Measurements from ENCODE around the gene FYB2. TPM values are rescaled to one million over a fixed set of nuclear protein-coding genes. Genes with fewer than 3 reads are reported as not detected.

Gene FYB2
- total RNA-seq, 1 experiment from 2014 or later = not detected

DNA sequence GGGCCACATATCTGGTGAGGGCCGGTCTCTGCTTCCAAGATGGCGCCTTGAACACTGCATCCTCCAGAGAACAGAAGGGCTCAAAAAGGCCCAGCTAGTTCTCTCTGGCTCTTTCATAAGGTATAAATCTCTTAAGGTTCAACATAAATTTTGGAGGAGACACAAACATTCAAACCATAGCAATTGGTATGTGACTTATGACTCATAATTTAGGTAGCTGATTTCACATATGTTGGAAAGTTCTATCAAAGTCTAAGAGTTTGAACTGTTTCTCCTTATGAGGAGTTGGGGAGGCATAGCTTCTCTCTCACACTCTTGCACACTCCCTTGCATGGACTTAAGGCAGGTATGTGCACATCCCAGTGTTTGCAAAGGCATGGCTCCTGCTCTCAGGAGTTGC, 5.1 kb upstream of the FYB2 start:
- ChIA-PET CTCF (no interaction called here), POLR2A (no interaction called here), RAD21 (ENCODE audit: low non-redundant PET in 1 of 2, low total read pairs in 2 of 2, uncharacterized antibody in 2 of 2, unreplicated experiment in 2 of 2) (no interaction called here)
- H3K79me2 ChIP-seq (ENCODE audit: insufficient read depth, low read length) = no peaks in the 10 kb centered on the region
- H3K9ac ChIP-seq (ENCODE audit: low read length) = no peak overlapping the region
- no peak overlapping the region for H3K4me2 ChIP-seq (ENCODE audit: low read length)
- no peaks in the 10 kb centered on the region for H4K20me1 ChIP-seq (ENCODE audit: insufficient read depth)
- no peaks in the 10 kb centered on the region for H3K9me2 ChIP-seq (ENCODE audit: insufficient read depth)
- H3K9me3 ChIP-seq (ENCODE audit: control insufficient read depth in 1 of 2, insufficient read depth in 1 of 2, low read depth in 1 of 2, low read length in 2 of 2) = no peaks in the 10 kb centered on the region
- no peak overlapping the region for H3K4me3 ChIP-seq (replicated peaks in 1 of 2; ENCODE audit: low read depth in 1 of 2, low read length in 2 of 2)
- TF ChIP-seq POLR2A (IDR thresholded peaks at IDR 0.05; ENCODE audit: borderline replicate concordance, extremely low read depth, insufficient read depth, insufficient read length) (no peak), SRF (IDR thresholded peaks at IDR 0.05; ENCODE audit: low read depth) (no peak), SP1 (IDR thresholded peaks at IDR 0.05; ENCODE audit: low read depth) (no peak), ELF1 (IDR thresholded peaks at IDR 0.05; ENCODE audit: borderline replicate concordance, low read depth) (no peak), EZH2phosphoT487 (IDR thresholded peaks at IDR 0.05; ENCODE audit: borderline replicate concordance) (no peak), ZNF274 (IDR thresholded peaks at IDR 0.05; ENCODE audit: low read depth, low read length) (no peak), EGR1 (IDR thresholded peaks at IDR 0.05; ENCODE audit: low read depth) (no peak), SIN3A (IDR thresholded peaks at IDR 0.05; ENCODE audit: low read depth) (no peak), CEBPB (IDR thresholded peaks at IDR 0.05; ENCODE audit: low read depth) (no peak), FOSL1 (IDR thresholded peaks at IDR 0.05; ENCODE audit: low read depth) (no peak)
- TF ChIP-seq, protein P1, sequence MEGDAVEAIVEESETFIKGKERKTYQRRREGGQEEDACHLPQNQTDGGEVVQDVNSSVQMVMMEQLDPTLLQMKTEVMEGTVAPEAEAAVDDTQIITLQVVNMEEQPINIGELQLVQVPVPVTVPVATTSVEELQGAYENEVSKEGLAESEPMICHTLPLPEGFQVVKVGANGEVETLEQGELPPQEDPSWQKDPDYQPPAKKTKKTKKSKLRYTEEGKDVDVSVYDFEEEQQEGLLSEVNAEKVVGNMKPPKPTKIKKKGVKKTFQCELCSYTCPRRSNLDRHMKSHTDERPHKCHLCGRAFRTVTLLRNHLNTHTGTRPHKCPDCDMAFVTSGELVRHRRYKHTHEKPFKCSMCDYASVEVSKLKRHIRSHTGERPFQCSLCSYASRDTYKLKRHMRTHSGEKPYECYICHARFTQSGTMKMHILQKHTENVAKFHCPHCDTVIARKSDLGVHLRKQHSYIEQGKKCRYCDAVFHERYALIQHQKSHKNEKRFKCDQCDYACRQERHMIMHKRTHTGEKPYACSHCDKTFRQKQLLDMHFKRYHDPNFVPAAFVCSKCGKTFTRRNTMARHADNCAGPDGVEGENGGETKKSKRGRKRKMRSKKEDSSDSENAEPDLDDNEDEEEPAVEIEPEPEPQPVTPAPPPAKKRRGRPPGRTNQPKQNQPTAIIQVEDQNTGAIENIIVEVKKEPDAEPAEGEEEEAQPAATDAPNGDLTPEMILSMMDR (IDR thresholded peaks at IDR 0.05 in 2 of 3, conservative IDR thresholded peaks at IDR 0.05 in 1 of 3; ENCODE audit: borderline replicate concordance in 1 of 3, insufficient read depth in 1 of 3, low read depth in 2 of 3, low read length in 2 of 3) = no peak
- TF ChIP-seq, protein P2, sequence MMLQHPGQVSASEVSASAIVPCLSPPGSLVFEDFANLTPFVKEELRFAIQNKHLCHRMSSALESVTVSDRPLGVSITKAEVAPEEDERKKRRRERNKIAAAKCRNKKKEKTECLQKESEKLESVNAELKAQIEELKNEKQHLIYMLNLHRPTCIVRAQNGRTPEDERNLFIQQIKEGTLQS (IDR thresholded peaks at IDR 0.05) = no peak
- ATAC-seq = no peak
- H3K27ac ChIP-seq (ENCODE audit: low read depth, low read length) = no peak overlapping the region
- H3K36me3 ChIP-seq (ENCODE audit: control insufficient read depth in 1 of 2, insufficient read depth in 2 of 2, low read length in 2 of 2) = no peaks in the 10 kb centered on the region
- intact Hi-C loops (cut with micrococcal nuclease) = no loop called here
- no peak overlapping the region for H2AFZ ChIP-seq (ENCODE audit: low read depth, low read length, poor library complexity, severe bottlenecking)
- no TSS peak for BruUV-seq (replicated peaks)
- H3K4me1 ChIP-seq (ENCODE audit: control insufficient read depth in 1 of 2, insufficient read depth in 2 of 2, low read length in 2 of 2) = no peaks in the 10 kb centered on the region
- peaks cover 12% of the 10 kb centered on the region for H3K27me3 ChIP-seq (ENCODE audit: insufficient read depth, low read length)
- no peak for DNase-seq (ENCODE audit: low read depth, low spot score)
